ENCODE measurements around the gene PLCB1.

Gene PLCB1

DNA sequence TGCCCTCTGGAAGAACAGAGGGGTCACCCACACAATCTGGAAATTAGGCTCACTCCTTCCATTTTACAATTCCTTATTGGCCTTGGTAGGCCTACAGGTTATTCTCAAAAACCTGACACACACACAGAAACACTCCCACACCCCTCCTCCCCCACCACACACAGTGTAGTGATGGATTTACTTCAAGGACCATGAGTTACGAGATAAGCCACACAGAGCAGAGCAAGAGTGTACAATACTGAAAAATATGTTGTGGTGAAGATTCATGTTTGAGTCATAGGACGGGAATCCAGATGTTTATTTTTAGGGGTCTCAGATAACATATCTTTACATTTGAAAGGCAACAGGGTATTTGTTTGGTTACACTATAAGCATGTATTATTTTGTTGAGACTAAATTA is 291.9 kb downstream of the PLCB1 start:
- Histone ChIP-seq H3K27me3 (ENCODE audit: insufficient read depth, low read length) (no peaks in the 10 kb centered on the region), H3K4me1 (ENCODE audit: insufficient read depth, low read length, severe bottlenecking) (peaks cover 85% of the 10 kb centered on the region), H3K36me3 (ENCODE audit: insufficient read depth, low read length) (no peaks in the 10 kb centered on the region), H3K79me2 (ENCODE audit: insufficient read depth, low read length) (no peaks in the 10 kb centered on the region), H3K9me2 (ENCODE audit: low read depth, low read length) (no peaks in the 10 kb centered on the region), H3K4me2 (ENCODE audit: low read length) (no peak overlapping the region), H4K20me1 (ENCODE audit: insufficient read depth, low read length) (no peaks in the 10 kb centered on the region), H3K9me3 (ENCODE audit: low read length) (no peaks in the 10 kb centered on the region), H3K27ac (ENCODE audit: low read depth, low read length, poor library complexity, severe bottlenecking) (peak overlapping the region; percentile 88), H3F3A (ENCODE audit: insufficient read depth, low read length) (no peaks in the 10 kb centered on the region), H2AFZ (ENCODE audit: low read length) (no peak overlapping the region), H3K9ac (ENCODE audit: low read length) (0 out of 2 replicates have a peak overlapping the region, but pooled peaks have one; percentile 1), H3K4me3 (ENCODE audit: low read depth, low read length, poor library complexity, severe bottlenecking) (no peak overlapping the region)
- TF ChIP-seq EZH2 (IDR thresholded peaks at IDR 0.05; ENCODE audit: borderline replicate concordance, low read length) = no peak
- TF ChIP-seq, protein P1, sequence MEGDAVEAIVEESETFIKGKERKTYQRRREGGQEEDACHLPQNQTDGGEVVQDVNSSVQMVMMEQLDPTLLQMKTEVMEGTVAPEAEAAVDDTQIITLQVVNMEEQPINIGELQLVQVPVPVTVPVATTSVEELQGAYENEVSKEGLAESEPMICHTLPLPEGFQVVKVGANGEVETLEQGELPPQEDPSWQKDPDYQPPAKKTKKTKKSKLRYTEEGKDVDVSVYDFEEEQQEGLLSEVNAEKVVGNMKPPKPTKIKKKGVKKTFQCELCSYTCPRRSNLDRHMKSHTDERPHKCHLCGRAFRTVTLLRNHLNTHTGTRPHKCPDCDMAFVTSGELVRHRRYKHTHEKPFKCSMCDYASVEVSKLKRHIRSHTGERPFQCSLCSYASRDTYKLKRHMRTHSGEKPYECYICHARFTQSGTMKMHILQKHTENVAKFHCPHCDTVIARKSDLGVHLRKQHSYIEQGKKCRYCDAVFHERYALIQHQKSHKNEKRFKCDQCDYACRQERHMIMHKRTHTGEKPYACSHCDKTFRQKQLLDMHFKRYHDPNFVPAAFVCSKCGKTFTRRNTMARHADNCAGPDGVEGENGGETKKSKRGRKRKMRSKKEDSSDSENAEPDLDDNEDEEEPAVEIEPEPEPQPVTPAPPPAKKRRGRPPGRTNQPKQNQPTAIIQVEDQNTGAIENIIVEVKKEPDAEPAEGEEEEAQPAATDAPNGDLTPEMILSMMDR (IDR thresholded peaks at IDR 0.05; ENCODE audit: low read length) = no peak

- peak overlapping the region; percentile 88 for H3K27ac ChIP-seq (ENCODE audit: low read depth, low read length, poor library complexity, severe bottlenecking)
- no peak overlapping the region for H3K9ac ChIP-seq (ENCODE audit: low read length)
- no peaks in the 10 kb centered on the region for H3K9me3 ChIP-seq (ENCODE audit: low read length)
- peaks cover 85% of the 10 kb centered on the region for H3K4me1 ChIP-seq (ENCODE audit: insufficient read depth, low read length, severe bottlenecking)
- no peaks in the 10 kb centered on the region for H3K79me2 ChIP-seq (ENCODE audit: insufficient read depth, low read length)
- H3K4me2 ChIP-seq (ENCODE audit: low read length) = no peak overlapping the region
- H3K4me3 ChIP-seq (ENCODE audit: low read depth, low read length, poor library complexity, severe bottlenecking) = no peak overlapping the region
- no peak overlapping the region for H2AFZ ChIP-seq (ENCODE audit: low read length)
- TF ChIP-seq EZH2 (IDR thresholded peaks at IDR 0.05; ENCODE audit: borderline replicate concordance, low read length) = no peak
- TF ChIP-seq, protein P1 (IDR thresholded peaks at IDR 0.05; ENCODE audit: low read length) = no peak
- no peaks in the 10 kb centered on the region for H3K36me3 ChIP-seq (ENCODE audit: insufficient read depth, low read length)
- H3F3A ChIP-seq (ENCODE audit: insufficient read depth, low read length) = no peaks in the 10 kb centered on the region
- H3K9me2 ChIP-seq (ENCODE audit: low read depth, low read length) = no peaks in the 10 kb centered on the region
- no peaks in the 10 kb centered on the region for H3K27me3 ChIP-seq (ENCODE audit: insufficient read depth, low read length)
- H4K20me1 ChIP-seq (ENCODE audit: insufficient read depth, low read length) = no peaks in the 10 kb centered on the region
Measured at GRCh38 chr20:8425016-8425415, 292.9 kb downstream of the PLCB1 start.

GRCh38 chr20:8425802-8426201 is 293.7 kb downstream of the PLCB1 start:
- H2AFZ ChIP-seq (ENCODE audit: low read length) = no peak overlapping the region
- H3K4me3 ChIP-seq (ENCODE audit: low read depth, low read length, poor library complexity, severe bottlenecking) = no peak overlapping the region
- H3K9me3 ChIP-seq (ENCODE audit: low read length) = no peaks in the 10 kb centered on the region
- no peaks in the 10 kb centered on the region for H3K36me3 ChIP-seq (ENCODE audit: insufficient read depth, low read length)
- peak overlapping the region; percentile 28 for H3K9ac ChIP-seq (ENCODE audit: low read length)
- peaks cover 77% of the 10 kb centered on the region for H3K4me1 ChIP-seq (ENCODE audit: insufficient read depth, low read length, severe bottlenecking)
- no peaks in the 10 kb centered on the region for H3K9me2 ChIP-seq (ENCODE audit: low read depth, low read length)
- H3K4me2 ChIP-seq (ENCODE audit: low read length) = peak overlapping the region; percentile 15; the same call in 1 of the 2 replicates
- H3K79me2 ChIP-seq (ENCODE audit: insufficient read depth, low read length) = no peaks in the 10 kb centered on the region
- H3K27me3 ChIP-seq (ENCODE audit: insufficient read depth, low read length) = no peaks in the 10 kb centered on the region
- H4K20me1 ChIP-seq (ENCODE audit: insufficient read depth, low read length) = no peaks in the 10 kb centered on the region
- no peaks in the 10 kb centered on the region for H3F3A ChIP-seq (ENCODE audit: insufficient read depth, low read length)
- peak overlapping the region; percentile 88 for H3K27ac ChIP-seq (ENCODE audit: low read depth, low read length, poor library complexity, severe bottlenecking)
- no peak for TF ChIP-seq EZH2 (IDR thresholded peaks at IDR 0.05; ENCODE audit: borderline replicate concordance, low read length)
- TF ChIP-seq, protein P1 (IDR thresholded peaks at IDR 0.05; ENCODE audit: low read length) = no peak
